Ramos (cell line): ENCODE data around the gene ZNF568.

ENCODE experiments used
- in situ Hi-C: fragments of 300-500 bp; cut with MboI; formaldehyde crosslinking; loops from one replicate; pipeline ENCODE4 v1.14.3; 2022; ENCODE audit warnings: low sequenced_read_pairs; ENCODE audit not compliant: unreplicated experiment

ZNF568 gene

DNA sequence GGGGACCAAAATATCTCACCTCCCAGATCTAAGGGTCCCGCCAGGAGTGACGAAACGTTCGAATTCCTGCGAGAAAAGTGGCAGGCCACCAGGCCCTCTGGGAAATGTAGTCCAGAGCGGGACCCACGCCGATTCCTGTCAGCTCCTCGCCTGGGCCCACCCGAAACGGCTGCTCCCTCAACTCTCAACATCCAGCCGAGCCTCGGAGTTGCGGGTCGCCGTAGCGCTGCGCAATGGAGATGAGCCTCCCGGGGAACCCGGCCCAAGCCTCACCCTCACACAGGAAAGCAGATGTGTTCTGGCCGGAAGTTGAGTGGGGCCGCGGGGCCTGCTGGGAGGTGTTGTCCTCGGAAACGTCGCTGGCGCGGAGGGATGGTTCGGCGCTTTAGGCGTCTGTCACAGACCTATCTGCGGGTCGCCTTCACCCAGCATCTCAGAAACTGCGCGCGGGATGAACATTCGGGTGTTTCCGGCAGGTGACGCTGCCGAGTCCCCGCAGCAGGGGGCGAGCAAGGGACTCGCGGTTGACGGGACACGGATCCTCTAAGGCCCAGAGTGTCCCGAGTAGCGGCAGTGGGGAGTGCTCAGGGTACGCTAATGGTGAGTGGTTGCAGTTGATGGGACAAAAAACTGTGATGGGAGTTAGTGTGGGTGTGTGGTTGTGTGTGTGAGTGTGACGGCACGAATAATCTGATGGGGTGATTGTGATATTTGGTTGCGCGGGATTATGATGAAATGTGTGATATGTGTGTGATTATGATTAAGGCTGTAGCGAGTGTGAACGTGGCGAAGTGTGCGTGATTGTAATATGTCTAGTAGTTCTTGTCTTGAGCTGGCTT, at the start of gene ZNF568, which contains the start of gene ZNF829:
Gene ZNF568, plus strand, starts transcription at position 341 of the 839 bp plus-strand sequence. CDS start 6,439 bp downstream, outside the sequence.
Gene ZNF829, minus strand, starts transcription at position 300 of the 839 bp plus-strand sequence. CDS start 1,124 bp downstream, outside the sequence.
- in situ Hi-C loops: no loop called here

DNA sequence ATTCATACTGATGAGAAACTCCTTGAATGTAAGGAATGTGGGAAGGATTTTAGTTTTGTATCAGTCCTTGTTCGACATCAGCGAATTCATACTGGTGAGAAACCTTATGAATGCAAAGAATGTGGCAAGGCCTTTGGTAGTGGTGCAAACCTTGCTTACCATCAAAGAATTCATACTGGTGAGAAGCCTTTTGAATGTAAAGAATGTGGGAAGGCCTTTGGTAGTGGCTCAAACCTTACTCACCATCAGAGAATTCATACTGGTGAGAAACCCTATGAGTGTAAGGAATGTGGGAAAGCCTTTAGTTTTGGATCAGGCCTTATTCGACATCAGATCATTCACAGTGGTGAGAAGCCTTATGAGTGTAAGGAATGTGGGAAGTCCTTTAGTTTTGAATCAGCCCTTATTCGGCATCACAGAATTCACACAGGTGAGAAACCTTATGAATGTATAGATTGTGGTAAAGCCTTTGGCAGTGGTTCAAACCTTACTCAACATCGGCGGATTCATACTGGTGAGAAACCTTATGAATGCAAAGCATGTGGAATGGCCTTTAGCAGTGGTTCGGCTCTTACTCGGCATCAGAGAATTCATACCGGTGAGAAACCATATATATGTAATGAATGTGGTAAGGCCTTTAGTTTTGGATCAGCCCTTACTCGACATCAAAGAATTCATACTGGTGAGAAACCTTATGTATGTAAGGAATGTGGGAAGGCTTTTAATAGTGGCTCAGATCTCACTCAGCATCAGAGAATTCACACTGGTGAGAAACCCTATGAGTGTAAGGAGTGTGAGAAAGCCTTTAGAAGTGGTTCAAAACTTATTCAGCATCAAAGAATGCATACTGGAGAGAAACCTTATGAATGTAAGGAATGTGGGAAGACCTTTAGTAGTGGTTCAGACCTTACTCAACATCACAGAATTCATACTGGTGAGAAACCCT, 38.9 kb upstream of the ZNF568 start:
- in situ Hi-C loops: no loop called here

DNA sequence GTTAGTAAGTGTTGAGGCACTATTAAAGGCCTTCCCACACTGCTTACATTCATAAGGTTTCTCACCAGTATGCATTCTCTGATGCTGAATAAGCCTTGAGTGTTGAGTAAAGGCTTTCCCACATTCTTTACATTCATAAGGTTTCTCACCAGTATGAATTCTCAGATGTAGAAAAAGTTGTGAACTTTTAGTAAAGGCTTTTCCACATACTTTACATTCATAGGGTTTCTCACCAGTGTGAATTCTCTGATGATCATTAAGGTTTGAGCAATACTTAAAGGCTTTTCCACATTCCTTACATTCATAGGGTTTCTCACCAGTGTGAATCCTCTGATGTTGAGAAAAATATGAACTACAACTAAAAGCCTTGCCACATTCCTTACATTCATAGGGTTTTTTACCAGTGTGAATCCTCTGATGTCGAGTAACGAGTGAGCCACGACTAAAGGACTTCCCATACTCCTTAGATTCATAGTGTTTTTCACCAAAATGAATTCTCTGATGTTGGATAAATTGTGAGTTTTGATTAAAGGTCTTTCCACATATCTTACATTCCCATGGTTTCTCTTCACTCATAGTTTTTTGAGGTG, 24.3 kb upstream of the ZNF568 start:
- in situ Hi-C loops: no loop called here

DNA sequence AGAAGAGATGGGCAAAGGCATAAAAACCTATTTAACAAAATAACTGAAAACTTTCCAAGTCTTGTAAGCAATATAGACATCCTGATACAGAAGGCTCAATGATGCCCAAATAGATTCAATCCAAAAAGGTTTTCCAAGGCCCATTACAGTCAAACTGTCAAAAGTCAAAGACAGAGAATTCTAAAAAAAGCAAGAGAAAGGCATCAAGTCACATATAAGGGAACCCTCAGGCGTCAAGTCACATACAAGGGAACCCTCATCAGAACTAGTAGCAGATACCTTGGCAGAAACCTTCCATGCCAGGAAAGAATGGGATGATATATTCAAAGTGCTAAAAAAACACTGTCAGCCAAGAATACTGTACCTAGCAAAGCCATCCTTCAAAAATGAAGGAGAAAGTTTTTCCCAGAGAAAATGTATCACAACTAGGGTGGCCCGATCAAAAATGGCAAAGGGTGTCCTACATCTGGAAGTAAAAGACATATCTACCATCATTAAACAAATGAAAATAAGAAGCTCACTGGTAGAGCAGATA, 21.2 kb upstream of the ZNF568 start:
- in situ Hi-C loops: no loop called here

DNA sequence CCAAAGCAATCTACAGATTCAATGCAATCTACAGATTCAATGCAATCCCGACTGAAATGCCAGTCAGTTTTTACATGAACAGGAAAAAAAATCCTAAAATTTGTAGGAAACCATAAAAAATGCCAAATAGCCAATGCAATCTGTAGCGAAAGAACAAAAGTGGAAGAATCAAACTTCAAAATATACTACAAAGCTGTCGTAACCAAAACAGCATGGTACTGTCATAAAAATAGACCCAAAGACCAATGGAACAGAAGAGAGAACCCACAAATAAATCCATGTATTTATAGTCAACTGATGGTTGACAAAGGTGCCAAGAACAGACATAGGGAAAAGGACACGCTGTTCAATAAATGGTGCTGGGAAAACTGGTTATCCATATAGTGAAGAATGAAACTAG, 17.7 kb upstream of the ZNF568 start:
- in situ Hi-C loops: no loop called here

DNA sequence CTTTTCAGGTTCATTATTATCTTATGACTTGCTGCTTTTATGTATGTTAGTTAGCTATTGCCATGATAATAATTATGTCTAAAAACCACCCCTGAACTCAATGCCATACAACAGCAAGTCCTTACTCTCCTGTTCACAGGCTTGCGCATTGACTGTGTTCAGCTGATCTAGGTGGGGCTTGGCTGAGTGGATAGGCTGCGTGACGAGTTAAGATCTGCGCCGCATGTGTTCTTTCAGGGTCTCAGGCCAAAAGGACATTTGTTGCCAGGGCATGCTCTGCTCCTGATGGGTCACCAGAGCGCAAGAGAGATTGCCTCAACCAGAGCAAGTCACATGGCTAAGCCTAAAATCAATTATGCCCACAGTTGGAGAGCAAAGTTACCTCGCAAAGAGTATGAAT, 859 bp downstream of the ZNF568 start:
- in situ Hi-C loops: no loop called here

DNA sequence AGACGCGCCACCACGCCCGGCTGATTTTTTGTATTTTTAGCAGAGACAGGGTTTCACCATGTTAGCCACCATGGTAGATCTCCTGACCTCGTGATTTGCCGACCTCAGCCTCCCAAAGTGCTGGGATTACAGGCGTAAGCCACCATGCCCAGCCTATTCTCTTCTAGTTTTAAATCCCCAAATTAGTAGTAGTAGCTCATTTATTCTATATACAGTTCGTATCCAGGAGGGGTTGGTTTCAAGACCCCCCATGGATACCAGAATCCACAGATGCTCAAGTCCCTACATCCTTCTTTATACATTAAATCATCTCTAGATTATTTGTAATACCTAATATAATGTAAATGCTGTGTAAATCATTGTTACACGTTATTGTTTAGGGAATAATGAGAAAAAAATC, 2.0 kb downstream of the ZNF568 start:
- in situ Hi-C loops: no loop called here

DNA sequence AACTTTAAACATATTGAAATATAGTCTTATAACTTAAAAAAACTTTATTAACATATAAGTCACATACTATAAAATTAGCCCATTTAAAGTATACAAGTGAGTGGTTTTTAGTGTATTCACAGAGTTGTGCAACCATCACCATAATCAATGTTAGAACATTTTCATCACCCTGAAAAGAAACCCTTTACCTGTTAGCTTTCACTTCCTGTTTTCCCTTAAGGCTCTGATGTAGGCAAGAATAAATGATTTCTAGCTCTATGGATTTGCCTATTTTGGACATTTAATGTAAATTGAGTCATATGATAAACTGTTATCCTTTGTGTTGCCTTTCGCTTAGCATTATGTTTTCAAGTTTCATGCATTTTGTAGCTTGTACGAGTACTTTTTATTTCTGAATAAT, 15.6 kb downstream of the ZNF568 start:
- in situ Hi-C loops: no loop called here

DNA sequence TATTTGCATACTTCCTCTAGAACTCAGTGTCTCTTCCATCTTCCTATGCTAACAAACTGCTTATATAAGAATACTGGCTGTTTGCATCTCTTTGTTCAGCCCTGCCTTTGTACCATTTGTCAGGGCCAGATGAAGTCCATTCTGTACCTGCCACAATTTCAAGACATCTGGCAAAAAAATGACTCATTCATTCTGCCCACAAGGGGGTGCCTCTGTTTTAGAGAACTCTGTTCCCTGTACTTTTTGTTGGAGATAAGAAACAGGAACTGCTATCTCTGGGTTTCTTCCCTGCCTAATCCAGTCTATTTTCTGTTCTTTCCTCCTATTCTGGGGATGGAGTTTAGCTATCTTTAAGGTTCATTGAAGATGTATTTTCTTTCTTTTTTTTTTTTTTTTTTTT, 23.0 kb downstream of the ZNF568 start:
- in situ Hi-C loops: no loop called here

DNA sequence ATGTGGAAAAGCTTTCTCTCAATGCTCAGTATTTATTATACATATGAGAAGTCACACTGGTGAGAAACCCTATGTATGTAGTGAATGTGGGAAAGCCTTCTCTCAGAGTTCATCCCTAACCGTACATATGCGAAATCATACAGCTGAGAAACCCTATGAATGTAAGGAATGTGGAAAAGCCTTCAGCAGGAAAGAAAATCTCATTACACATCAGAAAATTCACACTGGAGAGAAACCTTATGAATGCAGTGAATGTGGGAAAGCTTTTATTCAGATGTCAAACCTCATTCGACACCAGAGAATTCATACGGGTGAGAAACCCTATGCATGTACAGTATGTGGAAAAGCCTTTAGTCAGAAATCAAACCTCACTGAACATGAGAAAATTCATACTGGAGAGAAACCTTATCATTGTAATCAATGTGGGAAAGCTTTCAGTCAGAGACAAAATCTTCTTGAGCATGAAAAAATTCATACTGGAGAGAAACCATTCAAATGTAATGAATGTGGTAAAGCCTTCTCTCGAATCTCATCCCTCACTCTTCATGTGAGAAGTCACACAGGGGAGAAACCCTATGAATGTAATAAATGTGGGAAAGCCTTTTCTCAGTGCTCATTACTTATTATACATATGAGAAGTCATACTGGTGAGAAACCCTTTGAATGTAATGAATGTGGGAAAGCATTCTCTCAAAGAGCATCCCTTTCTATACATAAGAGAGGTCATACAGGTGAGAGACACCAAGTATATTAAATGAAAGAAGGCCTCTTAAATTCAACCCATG, 34.4 kb downstream of the ZNF568 start:
- in situ Hi-C loops: no loop called here

DNA sequence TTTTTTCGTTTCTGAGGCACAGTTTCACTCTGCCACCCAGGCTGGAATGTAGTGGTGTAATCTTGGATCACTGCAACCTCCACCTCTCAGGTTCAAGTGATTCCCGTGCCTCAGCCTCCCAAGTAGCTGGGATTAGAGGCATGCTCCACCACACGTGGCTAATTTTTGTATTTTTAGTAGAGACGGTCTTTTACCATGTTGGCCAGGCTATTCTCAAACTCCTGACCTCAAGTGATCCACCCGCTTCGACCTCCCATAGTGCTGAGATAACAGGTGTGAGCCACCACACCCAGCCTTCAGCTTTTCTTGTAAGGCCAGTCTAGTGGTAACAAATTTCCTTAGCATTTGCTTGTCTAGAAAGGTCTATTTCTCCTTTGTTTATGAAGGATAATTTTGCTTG, 46.2 kb downstream of the ZNF568 start:
- in situ Hi-C loops: no loop called here

DNA sequence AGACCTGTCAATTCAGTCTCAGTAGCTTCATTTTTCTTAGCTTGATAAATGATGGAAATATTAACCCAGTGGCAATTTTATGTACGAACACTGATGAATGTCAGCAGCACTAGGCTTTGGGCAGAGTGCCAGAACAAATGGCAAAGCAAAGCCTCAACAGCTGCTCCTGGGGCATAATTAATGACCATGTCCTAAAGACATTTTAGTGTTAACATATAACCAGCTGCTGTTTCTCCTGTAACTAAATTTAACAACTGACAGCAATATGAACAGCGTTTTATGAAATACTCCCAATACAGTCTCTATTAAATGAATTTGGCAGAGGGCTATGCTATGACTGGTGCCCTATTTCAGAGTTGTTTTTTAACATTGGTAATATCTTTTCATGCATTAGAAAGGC, 47.1 kb downstream of the ZNF568 start:
- in situ Hi-C loops: no loop called here

DNA sequence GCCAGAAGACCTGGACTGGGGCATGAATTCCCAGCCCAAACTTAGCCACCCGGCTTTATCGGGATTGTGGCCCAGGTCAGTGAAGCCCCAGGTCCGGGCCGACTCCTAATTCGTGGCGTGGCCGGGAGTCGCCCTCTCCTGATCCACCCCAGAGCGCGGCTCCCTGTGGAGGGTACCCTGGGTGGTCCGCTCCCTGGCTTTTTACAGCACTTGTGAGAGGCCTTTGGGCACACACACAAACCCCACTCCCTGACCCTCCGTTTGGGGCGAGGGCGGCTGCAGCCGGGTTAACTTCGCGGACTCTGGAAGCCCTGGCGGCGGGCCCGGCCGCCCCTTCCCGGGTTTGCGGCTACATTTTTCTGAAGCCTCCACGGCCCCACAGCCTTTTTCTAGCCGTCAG, 56.4 kb downstream of the ZNF568 start:
- in situ Hi-C loops: no loop called here

DNA sequence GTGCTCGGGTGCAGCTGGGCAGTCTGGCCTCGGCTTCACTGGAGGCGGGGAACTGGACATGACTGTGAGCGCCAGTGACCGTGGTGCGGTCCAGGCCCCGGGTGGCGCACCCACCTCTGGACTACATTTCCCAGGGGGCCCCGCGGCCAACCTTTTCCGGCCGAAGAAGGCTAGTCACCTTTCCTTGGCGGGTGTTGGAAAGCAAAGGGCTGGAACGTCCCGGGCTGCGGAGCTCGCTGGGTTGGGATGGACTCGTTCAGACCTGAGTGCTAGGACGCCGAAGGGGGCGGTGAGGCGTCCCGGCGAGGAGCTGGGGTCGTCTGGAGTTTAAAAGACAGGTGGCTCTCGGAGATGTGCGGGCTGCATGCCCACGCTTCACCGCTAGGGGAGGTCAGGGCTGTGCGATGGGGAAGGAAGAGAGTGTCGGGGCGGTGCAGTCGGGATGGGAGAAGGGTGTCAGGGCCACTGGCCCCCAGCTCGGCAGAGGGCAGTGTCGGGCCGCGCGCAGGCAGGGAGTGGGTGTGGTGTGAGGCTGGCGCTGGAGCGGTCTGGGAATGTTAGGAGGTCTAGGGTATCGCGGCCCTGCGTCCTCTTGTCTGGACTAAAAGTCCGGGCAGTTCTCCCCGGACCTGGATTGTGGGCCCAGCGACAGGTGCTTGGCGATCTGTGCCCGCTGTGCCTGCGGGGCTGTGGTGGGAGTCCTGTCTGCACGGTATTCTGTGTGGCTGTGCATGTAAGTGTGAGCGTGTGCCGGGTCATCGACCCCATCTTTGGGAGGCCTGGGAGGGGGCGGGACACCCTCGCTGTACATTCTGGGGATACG, 57.1 kb downstream of the ZNF568 start:
- in situ Hi-C loops: no loop called here

DNA sequence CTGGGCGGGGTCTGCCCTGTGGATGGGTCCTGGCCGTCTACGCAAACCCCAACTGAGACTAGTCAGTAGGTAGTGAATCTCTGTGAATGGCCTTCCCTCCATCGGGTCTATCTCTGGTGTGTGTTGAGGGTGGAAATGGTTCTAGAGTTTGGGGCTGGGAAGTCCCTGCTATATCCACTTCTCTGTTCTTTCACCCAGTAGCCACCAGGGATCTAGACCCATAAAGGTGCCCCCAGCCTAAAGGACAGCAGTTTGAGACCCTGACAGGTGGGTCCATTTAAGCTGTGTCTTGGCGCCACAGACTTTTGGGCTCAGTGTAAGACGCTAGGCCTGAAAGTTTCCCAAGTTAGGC, 57.7 kb downstream of the ZNF568 start:
- in situ Hi-C loops: no loop called here

DNA sequence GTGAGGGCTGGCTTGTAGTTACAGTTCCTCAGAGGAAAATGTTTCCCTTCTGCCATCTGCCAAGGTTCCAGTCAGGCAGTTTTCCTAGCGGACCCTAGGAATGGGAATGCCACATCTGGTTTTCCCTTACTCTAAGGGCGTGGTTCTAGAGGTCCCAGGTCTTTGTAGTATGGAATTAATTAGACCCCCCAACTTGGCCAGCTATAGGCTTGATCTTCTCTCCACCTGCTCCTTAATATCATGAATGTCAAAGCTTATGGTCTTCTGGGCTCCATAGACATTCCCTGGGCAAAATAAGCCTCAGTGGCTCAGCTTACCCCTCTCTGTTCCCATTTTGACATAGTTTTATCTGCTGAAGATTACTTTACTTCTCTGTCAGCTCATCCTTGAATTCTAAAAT, 70.0 kb downstream of the ZNF568 start:
- in situ Hi-C loops: no loop called here

DNA sequence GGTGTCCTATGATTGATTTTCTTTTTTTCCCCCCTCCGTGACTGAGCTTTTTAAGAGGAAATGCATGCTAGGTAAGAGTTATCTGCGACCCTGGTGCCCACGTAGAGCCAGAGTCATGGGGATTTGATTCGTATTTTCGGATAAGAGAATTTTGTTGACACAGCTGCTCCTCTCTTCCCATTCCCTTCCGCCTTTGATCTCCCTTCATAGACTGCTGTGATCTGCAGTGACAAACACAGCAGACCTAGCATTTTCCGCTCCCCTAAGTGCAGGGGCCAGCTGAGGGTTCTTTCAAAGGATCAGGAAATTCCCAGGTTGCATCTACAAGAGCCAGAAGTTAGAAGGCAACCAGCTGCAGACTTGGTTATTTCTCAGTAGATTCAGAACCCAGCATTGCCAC, 70.5 kb downstream of the ZNF568 start:
- in situ Hi-C loops: no loop called here

DNA sequence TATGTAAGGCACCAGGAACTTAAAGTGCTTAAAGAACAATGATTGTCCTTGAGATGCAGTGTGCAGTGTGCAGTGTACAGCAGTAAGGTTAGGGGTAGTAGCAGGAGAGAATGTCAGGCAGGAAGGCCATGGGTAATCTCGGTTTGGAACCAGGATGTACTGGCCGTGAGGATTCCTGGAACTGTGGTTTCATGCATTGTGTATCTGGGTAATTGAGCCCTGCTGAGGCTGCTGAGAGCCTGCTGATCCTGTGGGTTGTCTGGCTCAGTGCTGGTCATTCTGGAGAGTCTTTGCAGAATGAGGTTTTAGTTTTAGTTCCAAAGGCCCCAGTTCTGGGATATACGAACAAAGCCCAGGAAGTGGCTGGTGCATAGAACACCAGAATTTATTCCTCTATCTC, 71.0 kb downstream of the ZNF568 start:
- in situ Hi-C loops: no loop called here
